H9 (cell line): ENCODE results near the gene MBTPS1. TPM values are rescaled to one million over a fixed set of nuclear protein-coding genes. Genes with fewer than 3 reads are reported as not detected.

Source experiments
- DNase-seq: peaks from one replicate; pipeline ENCODE4 v3.0.0-alpha.2; 2017
- H2AFZ ChIP-seq: one replicate; pipeline ENCODE4 v1.6.1; 2013; ENCODE audit warnings: mild to moderate bottlenecking, low read length, control low read depth, moderate library complexity
- H2AK5ac ChIP-seq: 2 replicates; pipeline ENCODE4 v1.6.1; 2013; ENCODE audit warnings: low read length, control low read depth, mixed read lengths; ENCODE audit not compliant: insufficient read length
- H2BK120ac ChIP-seq: one replicate; pipeline ENCODE4 v1.6.1; 2013; ENCODE audit warnings: low read depth, mild to moderate bottlenecking, low read length, control low read depth, inconsistent platforms; ENCODE audit not compliant: poor library complexity, severe bottlenecking
- H2BK12ac ChIP-seq: 2 replicates; pipeline ENCODE4 v1.6.1; 2013; ENCODE audit warnings: low read length, control low read depth, mixed read lengths, low read depth; ENCODE audit not compliant: insufficient read length
- H2BK15ac ChIP-seq: 2 replicates; pipeline ENCODE4 v1.6.1; 2013; ENCODE audit warnings: low read depth, low read length, control low read depth
- H2BK20ac ChIP-seq: one replicate; pipeline ENCODE4 v1.6.1; 2013; ENCODE audit warnings: low read depth, mild to moderate bottlenecking, low read length, control low read depth, inconsistent platforms; ENCODE audit not compliant: poor library complexity, severe bottlenecking
- H2BK5ac ChIP-seq: 2 replicates; pipeline ENCODE4 v1.6.1; 2013; ENCODE audit warnings: low read length, control low read depth, mixed read lengths; ENCODE audit not compliant: insufficient read length
- H3K14ac ChIP-seq: 2 replicates; pipeline ENCODE4 v1.6.1; 2013; ENCODE audit warnings: low read length, control low read depth; ENCODE audit not compliant: insufficient read depth
- H3K18ac ChIP-seq: 2 replicates; pipeline ENCODE4 v1.6.1; 2013; ENCODE audit warnings: low read depth, mild to moderate bottlenecking, mixed read lengths, low read length, control low read depth; ENCODE audit not compliant: insufficient read length
- H3K23ac ChIP-seq: 2 replicates; pipeline ENCODE4 v1.6.1; 2013; ENCODE audit warnings: low read length, control low read depth, mixed read lengths, low read depth; ENCODE audit not compliant: insufficient read length
- H3K23me2 ChIP-seq: 2 replicates; pipeline ENCODE4 v1.6.1; 2013; ENCODE audit warnings: low read depth, mild to moderate bottlenecking, mixed read lengths, low read length, control low read depth; ENCODE audit not compliant: insufficient read length, poor library complexity, severe bottlenecking
- H3K27ac ChIP-seq: 2 replicates; pipeline ENCODE4 v1.5.1; 2013; ENCODE audit warnings: low read length, control low read depth, mixed read lengths, low read depth; ENCODE audit not compliant: insufficient read length
- H3K27me3 ChIP-seq: 2 replicates; pipeline ENCODE4 v1.6.1; 2013; ENCODE audit warnings: low read length, control low read depth, inconsistent platforms; ENCODE audit not compliant: insufficient read depth
- H3K4ac ChIP-seq: 2 replicates; pipeline ENCODE4 v1.6.1; 2013; ENCODE audit warnings: low read depth, mild to moderate bottlenecking, control low read depth, inconsistent platforms, low read length, moderate library complexity
- H3K4me1 ChIP-seq: 2 replicates; pipeline ENCODE4 v1.6.1; 2013; ENCODE audit warnings: low read length, control low read depth, inconsistent platforms; ENCODE audit not compliant: insufficient read depth
- H3K4me2 ChIP-seq: 2 replicates; pipeline ENCODE4 v1.6.1; 2013; ENCODE audit warnings: low read length, control low read depth, mixed read lengths; ENCODE audit not compliant: insufficient read length, insufficient read depth
- H3K56ac ChIP-seq: 2 replicates; pipeline ENCODE4 v1.6.1; 2013; ENCODE audit warnings: low read depth, mild to moderate bottlenecking, mixed read lengths, low read length, control low read depth; ENCODE audit not compliant: insufficient read length
- H3K79me1 ChIP-seq: 2 replicates; pipeline ENCODE4 v1.6.1; 2013; ENCODE audit warnings: low read depth, mild to moderate bottlenecking, moderate library complexity, low read length, control low read depth, inconsistent platforms; ENCODE audit not compliant: insufficient read depth, poor library complexity, severe bottlenecking
- H3K79me2 ChIP-seq: 2 replicates; pipeline ENCODE4 v1.6.1; 2013; ENCODE audit warnings: low read length, control low read depth, inconsistent platforms; ENCODE audit not compliant: insufficient read depth
- H3K9ac ChIP-seq: 2 replicates; pipeline ENCODE4 v1.6.1; 2013; ENCODE audit warnings: low read length, control low read depth, mixed read lengths; ENCODE audit not compliant: insufficient read length; ENCODE audit errors: extremely low read depth
- H3K9me3 ChIP-seq: one replicate; pipeline ENCODE4 v1.6.1; 2013; ENCODE audit warnings: low read depth, low read length, inconsistent platforms; ENCODE audit not compliant: control insufficient read depth
- H3T11ph ChIP-seq: one replicate; pipeline ENCODE4 v1.6.1; 2013; ENCODE audit warnings: mild to moderate bottlenecking, low read length, control low read depth, inconsistent platforms
- H4K20me1 ChIP-seq: one replicate; pipeline ENCODE4 v1.6.1; 2013; ENCODE audit not compliant: control insufficient read depth, insufficient read length, insufficient read depth
- H4K5ac ChIP-seq: 2 replicates; pipeline ENCODE4 v1.6.1; 2013; ENCODE audit warnings: low read depth, mild to moderate bottlenecking, mixed read lengths, low read length, control low read depth; ENCODE audit not compliant: insufficient read length
- H4K8ac ChIP-seq: replicated peaks from 2 replicates; pipeline ENCODE4 v1.6.1; 2013; ENCODE audit warnings: low read length, control low read depth, mixed read lengths, low read depth; ENCODE audit not compliant: insufficient read length
- H4K91ac ChIP-seq: 2 replicates; pipeline ENCODE4 v1.6.1; 2013; ENCODE audit warnings: low read depth, mild to moderate bottlenecking, moderate library complexity, mixed read lengths, low read length, control low read depth; ENCODE audit not compliant: insufficient read length
- H3K27ac Mint-ChIP-seq, 3 experiments: 2 replicates in 2 of 3; 3 replicates in 1 of 3; pipeline ENCODE4 v1.8.0; 2020 to 2021; ENCODE audit warnings: mixed read lengths in 3 of 3, mild to moderate bottlenecking in 1 of 3, moderate library complexity in 1 of 3
- H3K27me3 Mint-ChIP-seq: 2 replicates; pipeline ENCODE4 v1.8.0; 2021; ENCODE audit warnings: low read depth, mild to moderate bottlenecking, moderate library complexity, mixed read lengths
- H3K36me3 Mint-ChIP-seq, 3 experiments: 2 replicates in 2 of 3; 3 replicates in 1 of 3; pipeline ENCODE4 v1.8.0; 2020 to 2021; ENCODE audit warnings: low read depth in 3 of 3, mixed read lengths in 3 of 3; ENCODE audit not compliant: insufficient read depth in 1 of 3
- H3K4me1 Mint-ChIP-seq, 2 experiments: 2 replicates each; pipeline ENCODE4 v1.8.0; 2020; ENCODE audit warnings: mixed read lengths in 2 of 2
- H3K4me3 Mint-ChIP-seq, 2 experiments: 2 replicates in 1 of 2; 3 replicates in 1 of 2; pipeline ENCODE4 v1.8.0; 2020 to 2021; ENCODE audit warnings: mild to moderate bottlenecking in 2 of 2, mixed read lengths in 2 of 2, moderate library complexity in 1 of 2
- H3K9me3 Mint-ChIP-seq, 2 experiments: 2 replicates in 1 of 2; 3 replicates in 1 of 2; pipeline ENCODE4 v1.8.0; 2020; ENCODE audit warnings: mild to moderate bottlenecking in 2 of 2, mixed read lengths in 2 of 2, moderate library complexity in 1 of 2
- WGBS: extraction: QIAGEN DNeasy Blood & Tissue Kit; methylation state at CpG from one replicate; pipeline ENCODE4 v1.1.7; 2013; ENCODE audit warnings: missing lambda C conversion rate, low lambda C conversion rate, mixed read lengths; ENCODE audit not compliant: insufficient read length; ENCODE audit errors: extremely low coverage; 5-methylcytosine and 5-hydroxymethylcytosine counted together
- total RNA-seq: library from RNA; stranded (reverse); gene quantifications from 2 replicates; pipeline ENCODE4 v1.2.1, GENCODE V29; 2021
- TF ChIP-seq, protein P1 (sequence below): fragments of 200-600 bp; sonication (generic); conservative IDR thresholded peaks from 3 replicates; pipeline ENCODE4 v1.8.0; 2021; ENCODE audit warnings: antibody characterized with exemption, mild to moderate bottlenecking

MBTPS1 gene
- total RNA-seq, 1 experiment from 2014 or later, result 48.7 TPM

DNA sequence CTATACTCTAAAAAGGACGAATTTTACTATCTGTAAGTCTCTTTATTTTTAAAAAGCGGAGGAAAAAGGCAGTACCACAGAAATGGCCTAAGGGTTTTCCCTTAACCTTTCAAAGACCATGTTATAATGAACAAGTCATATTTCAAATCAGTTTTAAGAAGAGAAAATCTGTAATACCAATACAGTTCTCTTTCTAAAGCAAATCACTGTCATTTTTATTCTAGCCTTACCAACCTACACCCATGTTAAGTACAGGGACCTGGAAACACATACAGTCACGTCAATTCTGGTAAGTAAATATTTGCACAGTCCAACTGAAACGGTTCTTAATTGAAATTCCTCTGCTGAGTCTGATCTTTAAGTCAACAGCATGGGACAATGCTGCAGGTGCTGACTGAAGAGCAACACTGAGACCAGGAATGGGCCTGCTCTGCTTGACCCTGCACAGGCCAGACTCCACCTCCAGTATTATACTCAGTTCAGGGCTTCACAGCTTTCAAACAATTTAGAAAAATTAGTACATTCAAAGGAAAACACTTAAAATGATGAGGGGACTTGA, 20.2 kb downstream of the MBTPS1 start:
- no peak overlapping the region for H3T11ph ChIP-seq
- WGBS, result no CpG with 5 or more reads among the region's 4 CpGs

More for the DNA sequence above, 20.2 kb downstream of the MBTPS1 start:
- H3K27me3 ChIP-seq, result no peaks in the 10 kb centered on the region
- no peak overlapping the region; a peak in 2 of 7 replicates for H3K27ac Mint-ChIP-seq
- H4K20me1 ChIP-seq, result peaks cover under 1% of the 10 kb centered on the region
- H3K23ac ChIP-seq, result no peak overlapping the region
- no peak overlapping the region for H3K4me3 Mint-ChIP-seq
- H3K9me3 Mint-ChIP-seq, result no peaks in the 10 kb centered on the region
- no peak overlapping the region for H2BK5ac ChIP-seq
- H2AFZ ChIP-seq, result no peak overlapping the region
- H3K14ac ChIP-seq, result no peak overlapping the region
- no peak overlapping the region for H3K9ac ChIP-seq
- no peak overlapping the region for H2BK120ac ChIP-seq
- no peak overlapping the region for H4K5ac ChIP-seq
- no peaks in the 10 kb centered on the region for H3K9me3 ChIP-seq
- H3K79me1 ChIP-seq, result peaks cover 2% of the 10 kb centered on the region
- no peak overlapping the region for H3K4me2 ChIP-seq
- H3K4me1 Mint-ChIP-seq, result no peaks in the 10 kb centered on the region
- no peak overlapping the region for H2BK12ac ChIP-seq
- H3K27ac ChIP-seq, result no peak overlapping the region
- peaks cover 11 to 67% (median 52%) of the 10 kb centered on the region in 3 experiments; a peak in 5 of 7 replicates for H3K36me3 Mint-ChIP-seq
- no peaks in the 10 kb centered on the region for H3K27me3 Mint-ChIP-seq
- no peaks in the 10 kb centered on the region for H3K23me2 ChIP-seq
- no peaks in the 10 kb centered on the region for H3K4me1 ChIP-seq
- no peak overlapping the region for H2AK5ac ChIP-seq
- no peak overlapping the region for H3K18ac ChIP-seq
- TF ChIP-seq, protein P1, sequence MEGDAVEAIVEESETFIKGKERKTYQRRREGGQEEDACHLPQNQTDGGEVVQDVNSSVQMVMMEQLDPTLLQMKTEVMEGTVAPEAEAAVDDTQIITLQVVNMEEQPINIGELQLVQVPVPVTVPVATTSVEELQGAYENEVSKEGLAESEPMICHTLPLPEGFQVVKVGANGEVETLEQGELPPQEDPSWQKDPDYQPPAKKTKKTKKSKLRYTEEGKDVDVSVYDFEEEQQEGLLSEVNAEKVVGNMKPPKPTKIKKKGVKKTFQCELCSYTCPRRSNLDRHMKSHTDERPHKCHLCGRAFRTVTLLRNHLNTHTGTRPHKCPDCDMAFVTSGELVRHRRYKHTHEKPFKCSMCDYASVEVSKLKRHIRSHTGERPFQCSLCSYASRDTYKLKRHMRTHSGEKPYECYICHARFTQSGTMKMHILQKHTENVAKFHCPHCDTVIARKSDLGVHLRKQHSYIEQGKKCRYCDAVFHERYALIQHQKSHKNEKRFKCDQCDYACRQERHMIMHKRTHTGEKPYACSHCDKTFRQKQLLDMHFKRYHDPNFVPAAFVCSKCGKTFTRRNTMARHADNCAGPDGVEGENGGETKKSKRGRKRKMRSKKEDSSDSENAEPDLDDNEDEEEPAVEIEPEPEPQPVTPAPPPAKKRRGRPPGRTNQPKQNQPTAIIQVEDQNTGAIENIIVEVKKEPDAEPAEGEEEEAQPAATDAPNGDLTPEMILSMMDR, result no peak
- no peak for DNase-seq
- no peak overlapping the region for H2BK20ac ChIP-seq
- H3K4ac ChIP-seq, result no peak overlapping the region
- H4K8ac ChIP-seq, result no peak overlapping the region
- H2BK15ac ChIP-seq, result no peak overlapping the region
- no peak overlapping the region for H3K56ac ChIP-seq
- no peaks in the 10 kb centered on the region; the same call in 1 of the 2 replicates for H3K79me2 ChIP-seq
- no peak overlapping the region for H4K91ac ChIP-seq
